ENCODE measurements around the gene IFRD1.
A peak's percentile ranks its signal among the peaks of the same experiment; 100 is the strongest.

The IFRD1 gene

GRCh38 chr7:112449902-112450806 lies at the start of gene IFRD1:
Gene IFRD1 (plus strand): TSS chr7:112450460. CDS start chr7:112450689, 229 bp downstream.
- DNase-seq: peak; percentile 97

- no peak for DNase-seq
Observed at GRCh38 chr7:112404321-112404720, 45.9 kb upstream of the IFRD1 start.

- DNase-seq: no peak
Observed at GRCh38 chr7:112405286-112405685, 45.0 kb upstream of the IFRD1 start.

- no peak for DNase-seq
Observed at GRCh38 chr7:112407261-112407660, 43.0 kb upstream of the IFRD1 start.

GRCh38 chr7:112410092-112410491 lies 40.2 kb upstream of the IFRD1 start:
- no peak for DNase-seq

GRCh38 chr7:112411186-112411795 lies 39.0 kb upstream of the IFRD1 start:
- no peak for DNase-seq

- DNase-seq: peak; percentile 15
Observed at GRCh38 chr7:112414855-112415490, 35.3 kb upstream of the IFRD1 start.

GRCh38 chr7:112416127-112416526 lies 34.1 kb upstream of the IFRD1 start:
- DNase-seq: no peak

- no peak for DNase-seq
Observed at GRCh38 chr7:112419543-112420130, 30.6 kb upstream of the IFRD1 start.

GRCh38 chr7:112420236-112420861 lies 29.9 kb upstream of the IFRD1 start:
- no peak for DNase-seq

GRCh38 chr7:112421666-112422486 lies 28.4 kb upstream of the IFRD1 start:
- DNase-seq: no peak

- DNase-seq: peak; percentile 34
Observed at GRCh38 chr7:112422842-112423496, 27.3 kb upstream of the IFRD1 start.

GRCh38 chr7:112423987-112424386 lies 26.3 kb upstream of the IFRD1 start:
- DNase-seq: no peak

- no peak for DNase-seq
Observed at GRCh38 chr7:112427984-112428383, 22.3 kb upstream of the IFRD1 start.

- DNase-seq: no peak
Observed at GRCh38 chr7:112428715-112429114, 21.5 kb upstream of the IFRD1 start.

- DNase-seq: no peak
Observed at GRCh38 chr7:112430649-112431048, 19.6 kb upstream of the IFRD1 start.

GRCh38 chr7:112431803-112432202 lies 18.5 kb upstream of the IFRD1 start:
- DNase-seq: no peak

GRCh38 chr7:112433289-112433688 lies 17.0 kb upstream of the IFRD1 start:
- no peak for DNase-seq

- no peak for DNase-seq
Observed at GRCh38 chr7:112437072-112437471, 13.2 kb upstream of the IFRD1 start.

GRCh38 chr7:112439476-112439875 lies 10.8 kb upstream of the IFRD1 start:
- no peak for DNase-seq

GRCh38 chr7:112442210-112442609 lies 8.1 kb upstream of the IFRD1 start:
- DNase-seq: no peak
